Measurements from ENCODE around the gene NKG7. TPM values are rescaled to one million over a fixed set of nuclear protein-coding genes. Genes with fewer than 3 reads are reported as not detected.

Gene NKG7
- total and polyA plus RNA-seq, 4 donors, result 2.0 to 13.6 (median 5.7) TPM

DNA sequence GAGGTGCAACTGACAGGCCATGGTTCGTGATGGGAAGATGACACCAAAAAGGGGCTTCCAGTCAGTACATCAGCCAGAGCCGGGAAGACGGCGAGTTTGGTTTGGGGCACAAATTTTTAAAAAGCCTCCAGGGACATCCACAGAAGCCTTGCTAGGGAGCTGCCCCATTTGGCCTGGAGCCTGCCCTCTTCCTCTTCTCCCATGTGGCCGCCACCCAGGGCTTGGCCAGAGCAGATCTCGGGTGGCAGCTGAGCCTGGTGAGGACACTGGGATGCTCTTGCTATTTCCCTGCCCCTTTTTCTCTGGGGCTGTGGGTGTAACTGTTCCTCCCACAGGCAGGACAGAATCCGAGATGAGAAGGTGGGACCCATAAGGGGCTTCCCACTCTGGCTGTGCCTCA lies 14.5 kb downstream of the NKG7 start:
- Histone ChIP-seq H3K9ac (ENCODE audit: low read depth in 1 of 2, low read length in 2 of 2) (no peak overlapping the region), H3K4me3 (ENCODE audit: low read depth in 1 of 3, low read length in 3 of 3) (no peak overlapping the region), H3K9me3 (ENCODE audit: control insufficient read depth in 4 of 4, low read length in 3 of 4) (no peaks in the 10 kb centered on the region), H3K4me1 (ENCODE audit: control insufficient read depth in 4 of 4, insufficient read depth in 4 of 4, low read length in 3 of 4) (peaks cover 12 to 42% (median 21%) of the 10 kb centered on the region in 4 donors), H3K27ac (ENCODE audit: low read depth in 1 of 2, low read length in 2 of 2) (peak overlapping the region; percentile 39 to 59), H3K27me3 (ENCODE audit: control insufficient read depth in 4 of 4, insufficient read depth in 4 of 4, low read length in 3 of 4) (no peaks in the 10 kb centered on the region), H3K36me3 (ENCODE audit: control insufficient read depth in 4 of 4, insufficient read depth in 3 of 4, low read depth in 1 of 4, low read length in 3 of 4) (peaks cover 0 to 2% (median under 1%) of the 10 kb centered on the region in 4 donors)
- TF ChIP-seq EGR1 (IDR thresholded peaks at IDR 0.05; ENCODE audit: low read depth in 2 of 2), result no peak
- TF ChIP-seq, protein P1, sequence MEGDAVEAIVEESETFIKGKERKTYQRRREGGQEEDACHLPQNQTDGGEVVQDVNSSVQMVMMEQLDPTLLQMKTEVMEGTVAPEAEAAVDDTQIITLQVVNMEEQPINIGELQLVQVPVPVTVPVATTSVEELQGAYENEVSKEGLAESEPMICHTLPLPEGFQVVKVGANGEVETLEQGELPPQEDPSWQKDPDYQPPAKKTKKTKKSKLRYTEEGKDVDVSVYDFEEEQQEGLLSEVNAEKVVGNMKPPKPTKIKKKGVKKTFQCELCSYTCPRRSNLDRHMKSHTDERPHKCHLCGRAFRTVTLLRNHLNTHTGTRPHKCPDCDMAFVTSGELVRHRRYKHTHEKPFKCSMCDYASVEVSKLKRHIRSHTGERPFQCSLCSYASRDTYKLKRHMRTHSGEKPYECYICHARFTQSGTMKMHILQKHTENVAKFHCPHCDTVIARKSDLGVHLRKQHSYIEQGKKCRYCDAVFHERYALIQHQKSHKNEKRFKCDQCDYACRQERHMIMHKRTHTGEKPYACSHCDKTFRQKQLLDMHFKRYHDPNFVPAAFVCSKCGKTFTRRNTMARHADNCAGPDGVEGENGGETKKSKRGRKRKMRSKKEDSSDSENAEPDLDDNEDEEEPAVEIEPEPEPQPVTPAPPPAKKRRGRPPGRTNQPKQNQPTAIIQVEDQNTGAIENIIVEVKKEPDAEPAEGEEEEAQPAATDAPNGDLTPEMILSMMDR (IDR thresholded peaks at IDR 0.05; ENCODE audit: low read depth, low read length, missing input control), result no peak
- TF ChIP-seq, protein P2, sequence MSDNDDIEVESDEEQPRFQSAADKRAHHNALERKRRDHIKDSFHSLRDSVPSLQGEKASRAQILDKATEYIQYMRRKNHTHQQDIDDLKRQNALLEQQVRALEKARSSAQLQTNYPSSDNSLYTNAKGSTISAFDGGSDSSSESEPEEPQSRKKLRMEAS (IDR thresholded peaks at IDR 0.05), result no peak
- WGBS, result 79% methylated on average over 7 of the region's 7 CpGs
- DNase-seq (ENCODE audit: low spot score), result no peak

DNA sequence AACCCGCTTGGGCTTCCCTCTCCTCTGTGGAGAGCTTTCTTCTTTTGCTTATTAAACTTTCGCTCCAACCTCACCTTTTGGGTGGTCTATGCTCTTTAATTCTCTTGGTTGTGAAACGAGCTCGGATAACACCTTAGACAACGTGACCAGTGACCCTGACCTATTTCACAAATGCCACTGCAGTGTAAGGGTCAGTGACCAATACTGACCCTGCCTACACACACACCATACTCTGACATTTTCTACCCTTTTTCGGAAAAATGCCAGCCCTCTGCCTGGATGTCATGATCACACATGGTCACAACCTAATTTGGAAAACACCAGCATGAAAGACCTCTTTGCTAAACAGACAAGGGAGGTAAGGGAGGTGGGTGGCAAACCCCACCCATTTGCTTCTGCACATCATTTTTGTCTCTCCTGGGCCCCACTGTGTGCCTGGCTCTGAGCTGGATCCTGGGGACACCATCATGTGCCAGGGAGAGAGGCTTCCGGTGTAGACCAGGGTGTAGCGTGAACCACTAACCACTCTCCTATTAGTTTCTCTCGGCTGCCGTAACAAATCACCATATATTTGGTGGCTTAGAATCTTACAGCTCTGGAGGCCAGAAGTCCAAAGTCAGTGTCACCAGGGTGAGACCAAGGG lies 16.2 kb downstream of the NKG7 start:
- peak overlapping the region in 1 of 2 donors; percentile 52 for H3K9ac ChIP-seq (ENCODE audit: low read depth in 1 of 2, low read length in 2 of 2)
- no peak overlapping the region for H3K4me3 ChIP-seq (ENCODE audit: low read depth in 1 of 3, low read length in 3 of 3)
- no peaks in the 10 kb centered on the region for H3K9me3 ChIP-seq (ENCODE audit: control insufficient read depth in 4 of 4, low read length in 3 of 4)
- TF ChIP-seq YY1 (IDR thresholded peaks at IDR 0.05), result peak; percentile 90
- no peak for TF ChIP-seq TAF1 (conservative IDR thresholded peaks at IDR 0.05)
- TF ChIP-seq, protein P2 (IDR thresholded peaks at IDR 0.05), result peak; percentile 94
- peak; percentile 31 to 74 for TF ChIP-seq EGR1 (IDR thresholded peaks at IDR 0.05; ENCODE audit: low read depth in 2 of 2)
- TF ChIP-seq, protein P1 (IDR thresholded peaks at IDR 0.05; ENCODE audit: low read depth, low read length, missing input control), result no peak
- peak; percentile 99 for TF ChIP-seq HNF4A (conservative IDR thresholded peaks at IDR 0.05)
- peak in 1 of 2 donors; percentile 61 for TF ChIP-seq GABPA (IDR thresholded peaks at IDR 0.05 in 1 of 2, conservative IDR thresholded peaks at IDR 0.05 in 1 of 2)
- TF ChIP-seq, protein P3, sequence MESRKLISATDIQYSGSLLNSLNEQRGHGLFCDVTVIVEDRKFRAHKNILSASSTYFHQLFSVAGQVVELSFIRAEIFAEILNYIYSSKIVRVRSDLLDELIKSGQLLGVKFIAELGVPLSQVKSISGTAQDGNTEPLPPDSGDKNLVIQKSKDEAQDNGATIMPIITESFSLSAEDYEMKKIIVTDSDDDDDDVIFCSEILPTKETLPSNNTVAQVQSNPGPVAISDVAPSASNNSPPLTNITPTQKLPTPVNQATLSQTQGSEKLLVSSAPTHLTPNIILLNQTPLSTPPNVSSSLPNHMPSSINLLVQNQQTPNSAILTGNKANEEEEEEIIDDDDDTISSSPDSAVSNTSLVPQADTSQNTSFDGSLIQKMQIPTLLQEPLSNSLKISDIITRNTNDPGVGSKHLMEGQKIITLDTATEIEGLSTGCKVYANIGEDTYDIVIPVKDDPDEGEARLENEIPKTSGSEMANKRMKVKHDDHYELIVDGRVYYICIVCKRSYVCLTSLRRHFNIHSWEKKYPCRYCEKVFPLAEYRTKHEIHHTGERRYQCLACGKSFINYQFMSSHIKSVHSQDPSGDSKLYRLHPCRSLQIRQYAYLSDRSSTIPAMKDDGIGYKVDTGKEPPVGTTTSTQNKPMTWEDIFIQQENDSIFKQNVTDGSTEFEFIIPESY (IDR thresholded peaks at IDR 0.05), result peak; percentile 88
- peak; percentile 100 for TF ChIP-seq RXRA (IDR thresholded peaks at IDR 0.05)
- peak; percentile 94 for TF ChIP-seq NR2F2 (IDR thresholded peaks at IDR 0.05)
- peak; percentile 90 for TF ChIP-seq SP1 (IDR thresholded peaks at IDR 0.05)
- TF ChIP-seq JUND (IDR thresholded peaks at IDR 0.05), result peak; percentile 80 to 93
- peak; percentile 93 for TF ChIP-seq HNF4G (IDR thresholded peaks at IDR 0.05)
- TF ChIP-seq FOXA1 (IDR thresholded peaks at IDR 0.05), result peak; percentile 69
- TF ChIP-seq RAD21 (IDR thresholded peaks at IDR 0.05), result peak; percentile 26 to 45
- TF ChIP-seq, protein P4, sequence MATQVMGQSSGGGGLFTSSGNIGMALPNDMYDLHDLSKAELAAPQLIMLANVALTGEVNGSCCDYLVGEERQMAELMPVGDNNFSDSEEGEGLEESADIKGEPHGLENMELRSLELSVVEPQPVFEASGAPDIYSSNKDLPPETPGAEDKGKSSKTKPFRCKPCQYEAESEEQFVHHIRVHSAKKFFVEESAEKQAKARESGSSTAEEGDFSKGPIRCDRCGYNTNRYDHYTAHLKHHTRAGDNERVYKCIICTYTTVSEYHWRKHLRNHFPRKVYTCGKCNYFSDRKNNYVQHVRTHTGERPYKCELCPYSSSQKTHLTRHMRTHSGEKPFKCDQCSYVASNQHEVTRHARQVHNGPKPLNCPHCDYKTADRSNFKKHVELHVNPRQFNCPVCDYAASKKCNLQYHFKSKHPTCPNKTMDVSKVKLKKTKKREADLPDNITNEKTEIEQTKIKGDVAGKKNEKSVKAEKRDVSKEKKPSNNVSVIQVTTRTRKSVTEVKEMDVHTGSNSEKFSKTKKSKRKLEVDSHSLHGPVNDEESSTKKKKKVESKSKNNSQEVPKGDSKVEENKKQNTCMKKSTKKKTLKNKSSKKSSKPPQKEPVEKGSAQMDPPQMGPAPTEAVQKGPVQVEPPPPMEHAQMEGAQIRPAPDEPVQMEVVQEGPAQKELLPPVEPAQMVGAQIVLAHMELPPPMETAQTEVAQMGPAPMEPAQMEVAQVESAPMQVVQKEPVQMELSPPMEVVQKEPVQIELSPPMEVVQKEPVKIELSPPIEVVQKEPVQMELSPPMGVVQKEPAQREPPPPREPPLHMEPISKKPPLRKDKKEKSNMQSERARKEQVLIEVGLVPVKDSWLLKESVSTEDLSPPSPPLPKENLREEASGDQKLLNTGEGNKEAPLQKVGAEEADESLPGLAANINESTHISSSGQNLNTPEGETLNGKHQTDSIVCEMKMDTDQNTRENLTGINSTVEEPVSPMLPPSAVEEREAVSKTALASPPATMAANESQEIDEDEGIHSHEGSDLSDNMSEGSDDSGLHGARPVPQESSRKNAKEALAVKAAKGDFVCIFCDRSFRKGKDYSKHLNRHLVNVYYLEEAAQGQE (IDR thresholded peaks at IDR 0.05), result peak; percentile 76
- TF ChIP-seq, protein P5, sequence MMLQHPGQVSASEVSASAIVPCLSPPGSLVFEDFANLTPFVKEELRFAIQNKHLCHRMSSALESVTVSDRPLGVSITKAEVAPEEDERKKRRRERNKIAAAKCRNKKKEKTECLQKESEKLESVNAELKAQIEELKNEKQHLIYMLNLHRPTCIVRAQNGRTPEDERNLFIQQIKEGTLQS (IDR thresholded peaks at IDR 0.05), result peak; percentile 78
- TF ChIP-seq FOXA2 (IDR thresholded peaks at IDR 0.05), result peak; percentile 82
- DNase-seq (ENCODE audit: low spot score), result no peak
- 54% methylated on average over 10 of the region's 10 CpGs for WGBS
- H3K4me1 ChIP-seq (ENCODE audit: control insufficient read depth in 4 of 4, insufficient read depth in 4 of 4, low read length in 3 of 4), result peaks cover 13 to 35% (median 23%) of the 10 kb centered on the region in 4 donors
- H3K27me3 ChIP-seq (ENCODE audit: control insufficient read depth in 4 of 4, insufficient read depth in 4 of 4, low read length in 3 of 4), result no peaks in the 10 kb centered on the region
- H3K36me3 ChIP-seq (ENCODE audit: control insufficient read depth in 4 of 4, insufficient read depth in 3 of 4, low read depth in 1 of 4, low read length in 3 of 4), result peaks cover 6 to 9% (median 8%) of the 10 kb centered on the region in 4 donors
- H3K27ac ChIP-seq (ENCODE audit: low read depth in 1 of 2, low read length in 2 of 2), result peak overlapping the region; percentile 79 to 98
